GM12878 (cell line): ENCODE results near the gene INSIG1.

ENCODE experiments used
- CREB1 ChIP-seq: IDR thresholded peaks from 2 replicates; pipeline ENCODE4 v1.6.1; 2012; ENCODE audit warnings: low read depth, mild to moderate bottlenecking, inconsistent platforms
- CTCF ChIP-seq, 3 experiments: IDR thresholded peaks in 2 of 3; conservative IDR thresholded peaks in 1 of 3; 2 replicates each; pipeline ENCODE4 v1.5.1; 2011; ENCODE audit warnings: low read depth in 3 of 3, low read length in 3 of 3, mild to moderate bottlenecking in 3 of 3, control low read depth in 2 of 3, moderate library complexity in 2 of 3, inconsistent platforms in 1 of 3, mixed read lengths in 1 of 3; ENCODE audit not compliant: control insufficient read depth in 2 of 3, insufficient read depth in 1 of 3; ENCODE audit errors: extremely low read depth in 1 of 3
- EGR1 ChIP-seq, 2 experiments: IDR thresholded peaks; 1 replicate in 1 of 2; 2 replicates in 1 of 2; pipeline ENCODE4 v1.6.1; 2011 to 2012; ENCODE audit warnings: low read depth in 2 of 2, low read length in 2 of 2, borderline replicate concordance in 1 of 2, mild to moderate bottlenecking in 1 of 2, moderate library complexity in 1 of 2
- EP300 ChIP-seq, 2 experiments: fragments of 150-350 bp in 1 of 2; IDR thresholded peaks; 2 replicates each; pipeline ENCODE4 v1.6.1; 2011 to 2012; ENCODE audit warnings: low read depth in 2 of 2, low read length in 2 of 2, borderline replicate concordance in 1 of 2, improper control_type of control experiment in 1 of 2, inconsistent platforms in 1 of 2; ENCODE audit not compliant: control insufficient read depth in 1 of 2
- HCFC1 ChIP-seq: fragments of 150-350 bp; IDR thresholded peaks from 2 replicates; pipeline ENCODE4 v1.6.1; 2014; ENCODE audit warnings: low read length
- KLF5 ChIP-seq: fragments of 450-650 bp; IDR thresholded peaks from 2 replicates; pipeline ENCODE4 v1.6.1; 2014; ENCODE audit warnings: mild to moderate bottlenecking; ENCODE audit not compliant: partially characterized antibody
- PBX3 ChIP-seq: IDR thresholded peaks from 2 replicates; pipeline ENCODE4 v1.6.1; 2011; ENCODE audit warnings: mild to moderate bottlenecking, low read depth, low read length, moderate library complexity; ENCODE audit not compliant: insufficient replicate concordance
- TF ChIP-seq, protein P1 (sequence below): IDR thresholded peaks from 2 replicates; pipeline ENCODE4 v1.6.1; 2011; ENCODE audit warnings: borderline replicate concordance, low read depth, mild to moderate bottlenecking, moderate library complexity, low read length; ENCODE audit not compliant: insufficient read depth, poor library complexity, severe bottlenecking

GRCh38 chr7:155348806-155349205 is 51.1 kb downstream of the INSIG1 start:
- TF ChIP-seq KLF5 (no peak), PBX3 (no peak), CTCF (IDR thresholded peaks at IDR 0.05 in 2 of 3, conservative IDR thresholded peaks at IDR 0.05 in 1 of 3; ENCODE audit: control insufficient read depth in 2 of 3, extremely low read depth in 1 of 3, insufficient read depth in 1 of 3, low read depth in 3 of 3, low read length in 3 of 3) (no peak), EGR1 (IDR thresholded peaks at IDR 0.05; ENCODE audit: borderline replicate concordance in 1 of 2, low read depth in 2 of 2, low read length in 2 of 2) (no peak), HCFC1 (no peak), EP300 (IDR thresholded peaks at IDR 0.05; ENCODE audit: borderline replicate concordance in 1 of 2, control insufficient read depth in 1 of 2, low read depth in 2 of 2, low read length in 2 of 2) (no peak), CREB1 (no peak)
- TF ChIP-seq, protein P1, sequence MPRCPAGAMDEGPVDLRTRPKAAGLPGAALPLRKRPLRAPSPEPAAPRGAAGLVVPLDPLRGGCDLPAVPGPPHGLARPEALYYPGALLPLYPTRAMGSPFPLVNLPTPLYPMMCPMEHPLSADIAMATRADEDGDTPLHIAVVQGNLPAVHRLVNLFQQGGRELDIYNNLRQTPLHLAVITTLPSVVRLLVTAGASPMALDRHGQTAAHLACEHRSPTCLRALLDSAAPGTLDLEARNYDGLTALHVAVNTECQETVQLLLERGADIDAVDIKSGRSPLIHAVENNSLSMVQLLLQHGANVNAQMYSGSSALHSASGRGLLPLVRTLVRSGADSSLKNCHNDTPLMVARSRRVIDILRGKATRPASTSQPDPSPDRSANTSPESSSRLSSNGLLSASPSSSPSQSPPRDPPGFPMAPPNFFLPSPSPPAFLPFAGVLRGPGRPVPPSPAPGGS, result no peak
